ENCODE results near the gene EPHA6. TPM values are rescaled to one million over a fixed set of nuclear protein-coding genes. Genes with fewer than 3 reads are reported as not detected.

EPHA6 gene
- total and polyA plus RNA-seq, 9 of the 15 experiments (the other 6 are each of a cell fraction or from before 2014, with no cell fraction given): not detected

- Histone ChIP-seq H3K27me3 (ENCODE audit: control insufficient read depth in 2 of 2, insufficient read depth in 2 of 2, low read length in 2 of 2) (no peaks in the 10 kb centered on the region), H3K9ac (ENCODE audit: insufficient read depth in 1 of 2, low read depth in 2 of 2, low read length in 2 of 2) (no peak overlapping the region), H3K4me2 (ENCODE audit: insufficient read depth, low read length) (no peak overlapping the region), H2AFZ (ENCODE audit: low read depth, low read length) (no peak overlapping the region), H4K20me1 (replicated peaks; ENCODE audit: control insufficient read depth, insufficient read depth, low read length) (no peaks in the 10 kb centered on the region), H3K4me3 (no peak overlapping the region), H3K4me1 (replicated peaks in 1 of 2; ENCODE audit: control insufficient read depth in 2 of 2, insufficient read depth in 2 of 2, low read length in 2 of 2) (no peaks in the 10 kb centered on the region), H3K9me3 (replicated peaks; ENCODE audit: control insufficient read depth, insufficient read depth, low read depth, low read length) (0 out of 2 replicates have a peak, but pooled peaks cover 1% of the 10 kb centered on the region), H3K36me3 (ENCODE audit: control insufficient read depth, insufficient read depth, low read length) (no peaks in the 10 kb centered on the region), H3K27ac (ENCODE audit: extremely low read depth, low read depth, low read length) (no peak overlapping the region), H3K79me2 (ENCODE audit: control insufficient read depth, insufficient read depth, low read length) (no peaks in the 10 kb centered on the region), H3K9me1 (ENCODE audit: control insufficient read depth, insufficient read depth, low read length) (no peaks in the 10 kb centered on the region)
- TF ChIP-seq ETS2 (tag; IDR thresholded peaks at IDR 0.05; ENCODE audit: borderline replicate concordance, poor library complexity, severe bottlenecking): no peak
- TF ChIP-seq ZNF644 (tag; IDR thresholded peaks at IDR 0.05; ENCODE audit: low read depth): no peak
- TF ChIP-seq ARNT (IDR thresholded peaks at IDR 0.05): no peak
- no peak for TF ChIP-seq ZNF57 (CRISPR knock-in tag; IDR thresholded peaks at IDR 0.05)
- TF ChIP-seq ZNF830 (CRISPR knock-in tag; IDR thresholded peaks at IDR 0.05): no peak
- no peak for TF ChIP-seq MNT (conservative IDR thresholded peaks at IDR 0.05)
- no peak for TF ChIP-seq NFYB (IDR thresholded peaks at IDR 0.05; ENCODE audit: extremely low read depth, insufficient read length)
- no peak for TF ChIP-seq TSHZ1 (CRISPR knock-in tag; IDR thresholded peaks at IDR 0.05)
- TF ChIP-seq FOXP1 (CRISPR knock-in tag; IDR thresholded peaks at IDR 0.05): no peak
- TF ChIP-seq HBP1 (CRISPR knock-in tag; IDR thresholded peaks at IDR 0.05): no peak
- TF ChIP-seq HDAC3 (IDR thresholded peaks at IDR 0.05; ENCODE audit: borderline replicate concordance, partially characterized antibody): no peak
- no peak for TF ChIP-seq TCF7L2 (IDR thresholded peaks at IDR 0.05; ENCODE audit: low read depth, low read length)
- no peak for TF ChIP-seq PTBP1 (IDR thresholded peaks at IDR 0.05; ENCODE audit: low read depth, low read length)
- WGBS (ENCODE audit: insufficient coverage, low coverage, missing lambda C conversion rate): 0% methylated on average over 2 of the region's 2 CpGs
- ATAC-seq (no peak), FAIRE-seq (no peak), DNase-seq (ENCODE audit: extremely low read depth in 1 of 4, low spot score in 3 of 4) (no peak)
- intact Hi-C loops (cut with micrococcal nuclease): no loop called here
- in situ Hi-C loops (cut with MboI): no loop called here
- ChIA-PET POLR2A (no interaction called here), CTCF (ENCODE audit: low intra/inter-chr PET ratio) (no interaction called here)
- no TSS peak for BruUV-seq (replicated peaks)
Observed at GRCh38 chr3:97550408-97550807, 736.0 kb downstream of the EPHA6 start.

Measured in K562 (cell line).